NB4 (cell line): Measurements from ENCODE around the gene TSHZ2.

Experiments
- DNase-seq: peaks from one replicate; pipeline ENCODE4 v3.0.0; 2010; ENCODE audit warnings: low read depth
- H3K4me3 ChIP-seq: one replicate; pipeline ENCODE4 v1.5.1; 2011; ENCODE audit warnings: mild to moderate bottlenecking, low read depth, low read length, moderate library complexity
- CTCF ChIP-seq: IDR thresholded peaks from one replicate; pipeline ENCODE4 v1.5.1; 2012; ENCODE audit warnings: low read depth, low read length
- MAX ChIP-seq: IDR thresholded peaks from 2 replicates; pipeline ENCODE4 v1.6.1; 2011; ENCODE audit warnings: low read depth, low read length
- MYC ChIP-seq: IDR thresholded peaks from 2 replicates; pipeline ENCODE4 v1.6.1; 2011; ENCODE audit warnings: low read depth, low read length
- POLR2A ChIP-seq: IDR thresholded peaks from 2 replicates; pipeline ENCODE4 v1.6.1; 2011; ENCODE audit warnings: mild to moderate bottlenecking; ENCODE audit not compliant: insufficient read length; ENCODE audit errors: extremely low read depth

Gene TSHZ2

GRCh38 chr20:53309515-53309914 lies 337.4 kb downstream of the TSHZ2 start:
- no peak overlapping the region for H3K4me3 ChIP-seq
- no peak for DNase-seq
- TF ChIP-seq MYC, result no peak
- no peak for TF ChIP-seq MAX
- TF ChIP-seq POLR2A, result no peak
- no peak for TF ChIP-seq CTCF

GRCh38 chr20:53312957-53313356 lies 340.8 kb downstream of the TSHZ2 start:
- H3K4me3 ChIP-seq, result no peak overlapping the region
- DNase-seq, result no peak
- TF ChIP-seq MAX (no peak), CTCF (no peak), MYC (no peak), POLR2A (no peak)

- no peak for TF ChIP-seq MYC
- no peak for TF ChIP-seq CTCF
- TF ChIP-seq POLR2A, result no peak
- no peak for TF ChIP-seq MAX
- no peak for DNase-seq
- H3K4me3 ChIP-seq, result no peak overlapping the region
Measured at GRCh38 chr20:53316206-53316937, 344.2 kb downstream of the TSHZ2 start.

- DNase-seq, result no peak
- TF ChIP-seq MAX, result no peak
- TF ChIP-seq CTCF, result no peak
- no peak for TF ChIP-seq POLR2A
Measured at GRCh38 chr20:53319200-53319599, 347.0 kb downstream of the TSHZ2 start.

GRCh38 chr20:53319716-53320115 lies 347.6 kb downstream of the TSHZ2 start:
- TF ChIP-seq POLR2A, result no peak
- DNase-seq, result no peak
- H3K4me3 ChIP-seq, result no peak overlapping the region

More at GRCh38 chr20:53319200-53319599, 347.0 kb downstream of the TSHZ2 start:
- no peak overlapping the region for H3K4me3 ChIP-seq

GRCh38 chr20:53320701-53321100 lies 348.5 kb downstream of the TSHZ2 start:
- H3K4me3 ChIP-seq, result no peak overlapping the region
- no peak for DNase-seq
- TF ChIP-seq MAX (no peak), CTCF (no peak), MYC (no peak), POLR2A (no peak)
